ENCODE results near the gene RBM38.

RBM38 gene

DNA sequence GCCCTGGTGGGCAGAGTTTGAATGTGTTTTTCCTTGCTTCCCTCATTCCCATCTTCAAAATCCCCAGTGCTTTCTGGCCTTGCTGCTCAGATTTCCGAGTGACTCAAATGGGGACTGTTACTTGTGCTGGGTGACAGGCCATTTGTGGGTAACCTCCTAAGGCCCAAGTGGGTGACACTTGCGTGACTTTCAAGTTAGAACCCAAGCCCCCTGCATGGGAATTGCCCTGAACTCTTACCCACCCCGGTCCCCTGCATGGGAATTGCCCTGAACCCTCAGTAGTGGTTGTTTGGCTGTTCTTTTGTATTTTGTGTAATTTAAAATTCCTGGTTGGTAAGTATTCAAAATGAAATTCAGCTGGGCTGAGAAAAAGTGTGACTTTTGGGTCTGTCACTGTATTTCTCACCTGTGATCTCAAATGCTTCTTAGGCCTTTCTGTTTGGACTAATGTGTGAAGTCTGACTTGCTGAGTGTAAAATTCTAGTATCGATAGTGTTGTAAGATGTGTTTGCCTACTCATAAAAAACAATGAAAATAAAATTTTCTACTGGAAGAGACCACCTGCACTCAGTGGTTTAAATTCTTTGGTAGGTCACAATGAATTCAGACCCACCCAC, 12.4 kb upstream of the RBM38 start:
- DNase-seq, result no peak
- Histone ChIP-seq H3K79me1 (replicated peaks; ENCODE audit: low read length, poor library complexity, severe bottlenecking) (peaks cover 34% of the 10 kb centered on the region), H2AK5ac (ENCODE audit: low read length, severe bottlenecking) (no peak overlapping the region), H4K91ac (ENCODE audit: low read length) (no peak overlapping the region), H3K4me1 (ENCODE audit: control insufficient read depth, insufficient read depth, low read depth, low read length) (no peaks in the 10 kb centered on the region), H3K4me2 (ENCODE audit: low read length, poor library complexity, severe bottlenecking) (no peak overlapping the region), H3K27me3 (ENCODE audit: control insufficient read depth in 1 of 2, insufficient read depth in 1 of 2, low read length in 2 of 2) (no peaks in the 10 kb centered on the region), H2BK15ac (ENCODE audit: low read depth, poor library complexity, severe bottlenecking) (no peak overlapping the region), H3K23ac (ENCODE audit: low read length in 2 of 2) (no peak overlapping the region), H3K14ac (ENCODE audit: low read length in 2 of 2) (no peak overlapping the region), H2BK5ac (ENCODE audit: low read depth, low read length, poor library complexity, severe bottlenecking) (no peak overlapping the region), H2BK120ac (ENCODE audit: low read depth, low read length) (no peak overlapping the region), H4K8ac (ENCODE audit: low read length) (no peak overlapping the region), H3K27ac (ENCODE audit: low read length, poor library complexity, severe bottlenecking) (no peak overlapping the region), H3K9ac (ENCODE audit: low read length) (no peak overlapping the region), H3K4me3 (ENCODE audit: insufficient read depth in 1 of 2, low read depth in 1 of 2, low read length in 2 of 2) (no peak overlapping the region), H3K9me3 (ENCODE audit: control insufficient read depth, low read length) (no peaks in the 10 kb centered on the region), H2BK12ac (ENCODE audit: low read length in 2 of 2) (no peak overlapping the region), H3K18ac (ENCODE audit: low read depth in 1 of 2, low read length in 2 of 2) (no peak overlapping the region), H2AFZ (ENCODE audit: low read depth, low read length) (no peak overlapping the region), H3K36me3 (ENCODE audit: control insufficient read depth in 1 of 2, insufficient read depth in 2 of 2, low read depth in 1 of 2, low read length in 2 of 2) (peaks cover 51 to 66% of the 10 kb centered on the region in 2 experiments), H3K4ac (ENCODE audit: low read depth in 1 of 2, low read length in 2 of 2) (no peak overlapping the region)
- WGBS, result 97% methylated on average over 4 of the region's 4 CpGs

DNA sequence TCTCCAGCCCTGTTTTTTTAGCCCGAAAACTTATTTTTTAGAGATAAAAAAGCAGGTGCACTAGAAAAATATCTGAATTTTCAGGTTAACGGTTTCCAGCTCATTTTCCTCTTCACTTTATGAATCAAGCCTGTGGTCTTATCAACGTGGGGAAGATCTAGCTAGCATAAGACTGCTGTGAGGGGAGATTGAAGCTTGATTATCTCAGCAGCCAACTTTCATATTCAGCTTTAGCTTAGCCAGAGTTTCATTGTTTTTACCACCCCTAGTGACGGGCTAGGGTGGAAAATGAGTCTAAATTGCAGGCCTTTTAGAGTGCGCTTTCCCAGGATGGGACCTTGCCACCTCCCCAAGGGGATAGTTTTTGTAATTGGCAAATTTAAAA, 11.9 kb upstream of the RBM38 start:
- no peak overlapping the region for H2BK120ac ChIP-seq (ENCODE audit: low read depth, low read length)
- WGBS, result 97% methylated on average over 5 of the region's 5 CpGs
- H4K91ac ChIP-seq (ENCODE audit: low read length), result no peak overlapping the region
- H2BK5ac ChIP-seq (ENCODE audit: low read depth, low read length, poor library complexity, severe bottlenecking), result no peak overlapping the region
- H3K36me3 ChIP-seq (ENCODE audit: control insufficient read depth in 1 of 2, insufficient read depth in 2 of 2, low read depth in 1 of 2, low read length in 2 of 2), result peaks cover 46 to 65% of the 10 kb centered on the region in 2 experiments
- H3K18ac ChIP-seq (ENCODE audit: low read depth in 1 of 2, low read length in 2 of 2), result no peak overlapping the region
- H3K4ac ChIP-seq (ENCODE audit: low read depth in 1 of 2, low read length in 2 of 2), result no peak overlapping the region
- H3K27me3 ChIP-seq (ENCODE audit: control insufficient read depth in 1 of 2, insufficient read depth in 1 of 2, low read length in 2 of 2), result no peaks in the 10 kb centered on the region
- peaks cover 31% of the 10 kb centered on the region for H3K79me1 ChIP-seq (replicated peaks; ENCODE audit: low read length, poor library complexity, severe bottlenecking)
- H2AK5ac ChIP-seq (ENCODE audit: low read length, severe bottlenecking), result no peak overlapping the region
- no peak overlapping the region for H3K9ac ChIP-seq (ENCODE audit: low read length)
- no peak overlapping the region for H2BK12ac ChIP-seq (ENCODE audit: low read length in 2 of 2)
- no peak overlapping the region for H2BK15ac ChIP-seq (ENCODE audit: low read depth, poor library complexity, severe bottlenecking)
- H3K4me3 ChIP-seq (ENCODE audit: insufficient read depth in 1 of 2, low read depth in 1 of 2, low read length in 2 of 2), result no peak overlapping the region
- H2AFZ ChIP-seq (ENCODE audit: low read depth, low read length), result no peak overlapping the region
- no peak overlapping the region for H4K8ac ChIP-seq (ENCODE audit: low read length)
- no peak overlapping the region for H3K14ac ChIP-seq (ENCODE audit: low read length in 2 of 2)
- H3K4me2 ChIP-seq (ENCODE audit: low read length, poor library complexity, severe bottlenecking), result no peak overlapping the region
- H3K27ac ChIP-seq (ENCODE audit: low read length, poor library complexity, severe bottlenecking), result no peak overlapping the region
- no peaks in the 10 kb centered on the region for H3K4me1 ChIP-seq (ENCODE audit: control insufficient read depth, insufficient read depth, low read depth, low read length)
- no peak overlapping the region for H3K23ac ChIP-seq (ENCODE audit: low read length in 2 of 2)
- DNase-seq, result no peak
- no peaks in the 10 kb centered on the region for H3K9me3 ChIP-seq (ENCODE audit: control insufficient read depth, low read length)

DNA sequence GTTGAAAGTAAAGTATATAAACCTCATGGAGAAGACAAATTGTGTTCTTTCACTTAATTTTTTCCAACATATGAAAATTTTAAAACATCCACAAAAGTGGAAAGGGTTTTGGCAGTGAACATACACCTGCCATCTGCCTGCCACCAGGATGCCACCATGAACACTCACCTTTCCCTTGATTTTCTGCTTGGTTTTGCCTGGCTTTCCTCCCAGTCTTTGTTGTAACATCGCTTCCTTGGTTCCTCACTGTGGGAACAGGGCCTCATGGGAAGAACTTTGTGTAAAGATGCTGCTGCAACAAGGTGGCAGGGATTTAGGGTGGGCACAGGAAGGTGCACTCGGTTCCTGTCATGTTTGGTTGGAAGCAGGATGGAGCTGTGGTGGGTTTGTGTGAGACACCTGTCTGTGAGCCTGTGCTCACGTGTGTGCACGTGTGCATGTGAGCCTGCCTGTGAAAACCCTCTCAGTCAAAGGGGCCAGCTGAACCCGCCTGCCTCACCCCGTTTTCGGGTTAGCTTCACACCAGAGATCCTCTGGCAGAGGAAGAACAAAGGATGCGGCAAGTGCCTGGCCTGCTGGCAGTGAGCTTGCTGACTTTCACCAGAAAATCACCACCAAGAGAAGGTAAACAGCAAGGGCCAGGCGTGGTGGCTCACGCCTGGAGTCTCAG, 11.0 kb upstream of the RBM38 start:
- H2BK5ac ChIP-seq (ENCODE audit: low read depth, low read length, poor library complexity, severe bottlenecking), result no peak overlapping the region
- H3K36me3 ChIP-seq (ENCODE audit: control insufficient read depth in 1 of 2, insufficient read depth in 2 of 2, low read depth in 1 of 2, low read length in 2 of 2), result peaks cover 43 to 58% of the 10 kb centered on the region in 2 experiments
- WGBS, result 98% methylated on average over 10 of the region's 10 CpGs

DNA sequence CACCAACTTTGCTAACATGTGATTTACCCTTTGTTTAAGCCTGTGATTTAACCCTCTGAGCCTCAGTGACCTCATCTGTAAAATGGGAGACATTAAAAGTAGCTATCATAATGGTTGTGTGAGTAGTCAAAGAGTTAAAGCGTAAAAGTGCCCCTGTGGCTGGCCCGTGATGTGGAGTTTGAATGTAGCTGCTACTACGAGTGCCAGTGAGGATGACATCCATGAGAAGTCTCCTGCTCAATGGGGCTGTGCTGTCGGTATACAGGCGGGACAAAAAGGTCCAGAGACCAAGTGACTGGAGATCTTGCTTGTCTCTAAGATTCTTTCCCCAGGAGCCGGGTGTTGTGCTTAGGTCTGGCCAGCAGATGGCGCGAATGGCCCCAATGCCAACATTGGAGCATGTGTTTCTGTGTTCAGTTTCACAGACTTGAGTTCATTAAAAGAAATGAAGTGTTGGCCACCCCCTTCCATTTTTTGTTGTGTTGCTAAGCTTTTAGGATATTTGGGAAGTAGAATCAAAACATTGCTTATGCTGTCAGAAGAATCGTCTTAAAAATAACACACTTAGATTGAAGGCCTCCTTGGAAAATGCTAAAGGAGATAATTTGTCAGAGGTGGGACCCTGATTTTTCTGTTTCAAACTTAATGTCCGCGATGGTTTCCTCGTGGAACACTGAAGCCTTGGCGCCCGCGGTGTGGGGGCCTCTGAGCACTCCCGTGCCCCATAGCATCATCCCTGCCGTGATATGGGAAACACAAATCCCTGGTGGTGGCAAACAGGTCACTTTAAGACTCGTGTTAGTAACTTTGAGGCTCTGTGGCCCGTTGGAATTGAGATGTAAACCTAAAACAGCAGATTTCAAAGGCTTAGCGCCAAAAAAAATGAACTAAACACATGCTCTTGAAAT, 9.3 kb upstream of the RBM38 start:
- peak; percentile 68 for DNase-seq
- Histone ChIP-seq H3K4me2 (ENCODE audit: low read length, poor library complexity, severe bottlenecking) (no peak overlapping the region), H3K4me1 (ENCODE audit: control insufficient read depth, insufficient read depth, low read depth, low read length) (no peaks in the 10 kb centered on the region), H3K14ac (ENCODE audit: low read length in 2 of 2) (no peak overlapping the region), H3K23ac (ENCODE audit: low read length in 2 of 2) (no peak overlapping the region), H2BK12ac (ENCODE audit: low read length in 2 of 2) (no peak overlapping the region), H3K9ac (ENCODE audit: low read length) (peak overlapping the region; percentile 33), H4K91ac (ENCODE audit: low read length) (no peak overlapping the region), H3K4ac (ENCODE audit: low read depth in 1 of 2, low read length in 2 of 2) (no peak overlapping the region), H3K9me3 (ENCODE audit: control insufficient read depth, low read length) (no peaks in the 10 kb centered on the region), H2BK15ac (ENCODE audit: low read depth, poor library complexity, severe bottlenecking) (no peak overlapping the region), H3K27ac (ENCODE audit: low read length, poor library complexity, severe bottlenecking) (no peak overlapping the region), H3K27me3 (ENCODE audit: control insufficient read depth in 1 of 2, insufficient read depth in 1 of 2, low read length in 2 of 2) (no peaks in the 10 kb centered on the region), H2BK5ac (ENCODE audit: low read depth, low read length, poor library complexity, severe bottlenecking) (no peak overlapping the region), H3K36me3 (ENCODE audit: control insufficient read depth in 1 of 2, insufficient read depth in 2 of 2, low read depth in 1 of 2, low read length in 2 of 2) (peaks cover 39 to 41% of the 10 kb centered on the region in 2 experiments), H2AFZ (ENCODE audit: low read depth, low read length) (no peak overlapping the region), H3K18ac (ENCODE audit: low read depth in 1 of 2, low read length in 2 of 2) (no peak overlapping the region), H2BK120ac (ENCODE audit: low read depth, low read length) (no peak overlapping the region), H2AK5ac (ENCODE audit: low read length, severe bottlenecking) (no peak overlapping the region), H3K79me1 (replicated peaks; ENCODE audit: low read length, poor library complexity, severe bottlenecking) (peaks cover 12% of the 10 kb centered on the region), H3K4me3 (ENCODE audit: insufficient read depth in 1 of 2, low read depth in 1 of 2, low read length in 2 of 2) (no peak overlapping the region), H4K8ac (ENCODE audit: low read length) (no peak overlapping the region)
- 61% methylated on average over 19 of the region's 20 CpGs for WGBS

More for the DNA sequence above, 11.0 kb upstream of the RBM38 start:
- Histone ChIP-seq H4K91ac (ENCODE audit: low read length) (no peak overlapping the region), H3K18ac (ENCODE audit: low read depth in 1 of 2, low read length in 2 of 2) (no peak overlapping the region), H4K8ac (ENCODE audit: low read length) (no peak overlapping the region), H3K9me3 (ENCODE audit: control insufficient read depth, low read length) (no peaks in the 10 kb centered on the region), H3K23ac (ENCODE audit: low read length in 2 of 2) (no peak overlapping the region), H3K4me2 (ENCODE audit: low read length, poor library complexity, severe bottlenecking) (no peak overlapping the region), H2BK120ac (ENCODE audit: low read depth, low read length) (no peak overlapping the region), H3K4ac (ENCODE audit: low read depth in 1 of 2, low read length in 2 of 2) (no peak overlapping the region), H2AFZ (ENCODE audit: low read depth, low read length) (no peak overlapping the region), H3K4me3 (ENCODE audit: insufficient read depth in 1 of 2, low read depth in 1 of 2, low read length in 2 of 2) (no peak overlapping the region), H3K27ac (ENCODE audit: low read length, poor library complexity, severe bottlenecking) (no peak overlapping the region), H2BK15ac (ENCODE audit: low read depth, poor library complexity, severe bottlenecking) (no peak overlapping the region), H3K14ac (ENCODE audit: low read length in 2 of 2) (no peak overlapping the region), H2AK5ac (ENCODE audit: low read length, severe bottlenecking) (no peak overlapping the region), H3K27me3 (ENCODE audit: control insufficient read depth in 1 of 2, insufficient read depth in 1 of 2, low read length in 2 of 2) (no peaks in the 10 kb centered on the region), H2BK12ac (ENCODE audit: low read length in 2 of 2) (no peak overlapping the region), H3K9ac (ENCODE audit: low read length) (no peak overlapping the region), H3K4me1 (ENCODE audit: control insufficient read depth, insufficient read depth, low read depth, low read length) (no peaks in the 10 kb centered on the region), H3K79me1 (replicated peaks; ENCODE audit: low read length, poor library complexity, severe bottlenecking) (peaks cover 23% of the 10 kb centered on the region)
- no peak for DNase-seq

Measured in mesenchymal stem cell (in vitro differentiated cells and primary cell).